Measurements from ENCODE around the gene OR2D3.

Gene OR2D3

DNA sequence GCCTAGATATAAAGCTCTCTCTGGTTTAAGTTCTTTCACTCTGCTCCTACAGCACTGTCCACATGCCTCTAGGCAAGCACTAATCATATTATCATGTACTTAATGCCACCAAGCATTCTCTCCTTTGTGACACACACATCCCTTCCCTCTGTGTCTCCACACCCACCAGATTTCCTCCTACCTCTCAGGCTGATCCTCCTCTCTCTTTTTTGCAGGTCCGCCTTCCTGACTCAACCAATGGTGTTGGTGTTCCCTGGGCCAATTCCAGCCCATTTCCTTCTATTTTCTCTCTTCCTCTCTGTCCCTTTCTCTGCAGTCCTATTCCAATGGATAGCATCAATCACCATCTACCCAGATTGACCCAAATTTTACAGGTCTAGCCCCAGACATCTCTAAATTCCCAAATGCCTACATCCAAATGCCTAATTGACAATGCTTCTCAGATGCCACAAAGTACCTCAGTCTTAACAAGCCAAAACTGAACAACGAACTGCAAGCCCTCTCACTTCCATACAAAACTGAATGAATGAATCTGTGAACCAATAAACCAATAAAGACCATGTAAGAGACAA lies 4.9 kb downstream of the OR2D3 start:
- H3K4me3 Mint-ChIP-seq: peak overlapping the region; percentile 95 to 96 (median 96)
- peaks cover 5% of the 10 kb centered on the region for H3K27me3 Mint-ChIP-seq (ENCODE audit: low read depth)
- H3K27ac Mint-ChIP-seq: peak overlapping the region; percentile 11 to 37 (median 20)
- no peaks in the 10 kb centered on the region for H3K36me3 Mint-ChIP-seq (ENCODE audit: low read depth)
- H3K9me3 Mint-ChIP-seq: no peaks in the 10 kb centered on the region
- TF ChIP-seq, protein P1, sequence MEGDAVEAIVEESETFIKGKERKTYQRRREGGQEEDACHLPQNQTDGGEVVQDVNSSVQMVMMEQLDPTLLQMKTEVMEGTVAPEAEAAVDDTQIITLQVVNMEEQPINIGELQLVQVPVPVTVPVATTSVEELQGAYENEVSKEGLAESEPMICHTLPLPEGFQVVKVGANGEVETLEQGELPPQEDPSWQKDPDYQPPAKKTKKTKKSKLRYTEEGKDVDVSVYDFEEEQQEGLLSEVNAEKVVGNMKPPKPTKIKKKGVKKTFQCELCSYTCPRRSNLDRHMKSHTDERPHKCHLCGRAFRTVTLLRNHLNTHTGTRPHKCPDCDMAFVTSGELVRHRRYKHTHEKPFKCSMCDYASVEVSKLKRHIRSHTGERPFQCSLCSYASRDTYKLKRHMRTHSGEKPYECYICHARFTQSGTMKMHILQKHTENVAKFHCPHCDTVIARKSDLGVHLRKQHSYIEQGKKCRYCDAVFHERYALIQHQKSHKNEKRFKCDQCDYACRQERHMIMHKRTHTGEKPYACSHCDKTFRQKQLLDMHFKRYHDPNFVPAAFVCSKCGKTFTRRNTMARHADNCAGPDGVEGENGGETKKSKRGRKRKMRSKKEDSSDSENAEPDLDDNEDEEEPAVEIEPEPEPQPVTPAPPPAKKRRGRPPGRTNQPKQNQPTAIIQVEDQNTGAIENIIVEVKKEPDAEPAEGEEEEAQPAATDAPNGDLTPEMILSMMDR (IDR thresholded peaks at IDR 0.05; ENCODE audit: unreplicated experiment in 3 of 3): no peak
- H3K4me1 Mint-ChIP-seq: peaks cover 8% of the 10 kb centered on the region

DNA sequence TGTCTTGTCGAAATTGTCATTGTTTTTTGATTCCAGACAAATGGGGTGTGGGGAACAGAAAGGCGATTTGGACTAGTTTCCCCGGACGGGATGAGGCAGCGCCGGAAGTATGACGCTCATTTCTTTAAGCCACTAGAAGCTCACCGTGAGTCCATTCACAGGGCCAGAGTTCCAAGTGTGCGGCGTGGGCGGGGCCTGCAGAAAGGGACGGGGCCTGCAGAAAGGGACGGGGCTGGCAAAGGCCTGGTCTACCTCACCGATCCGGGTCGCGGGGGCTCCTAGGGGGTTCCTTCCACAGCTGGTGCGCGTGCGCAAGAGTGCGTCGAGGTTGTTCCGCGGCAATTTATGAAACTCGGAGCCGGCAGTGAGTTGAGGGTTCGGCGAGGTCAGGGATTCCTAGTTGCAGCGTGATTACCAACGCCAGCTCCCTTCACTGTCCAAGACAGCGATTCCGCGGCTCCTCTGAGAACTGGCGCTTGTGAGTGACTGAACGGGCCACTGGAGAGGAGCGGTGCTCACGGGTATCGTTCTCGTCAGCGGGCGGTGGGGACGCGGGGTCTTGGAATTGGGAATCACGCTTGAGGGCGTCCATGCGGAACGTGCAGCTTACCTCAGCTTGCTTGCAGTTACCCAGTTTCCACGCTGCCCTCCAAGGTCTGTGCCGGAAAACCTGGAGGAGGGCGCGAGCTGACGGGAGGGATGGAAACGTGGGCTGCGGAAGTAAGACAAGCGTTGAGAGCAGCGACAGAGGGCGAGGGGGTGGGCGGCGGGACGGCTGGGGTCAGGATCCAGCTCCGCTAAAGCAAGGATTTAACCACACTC lies 5.6 kb downstream of the OR2D3 start, which contains the start of gene ZNF215:
Gene ZNF215 (plus strand): TSS at position 219 of the 822 bp plus-strand sequence. CDS start 5,847 bp downstream, outside the sequence.
- H3K36me3 Mint-ChIP-seq (ENCODE audit: low read depth): no peaks in the 10 kb centered on the region
- TF ChIP-seq, protein P1 (IDR thresholded peaks at IDR 0.05; ENCODE audit: unreplicated experiment in 3 of 3): no peak
- peak within 1 kb of the TSS; percentile 95 to 96 (median 96) for H3K4me3 Mint-ChIP-seq
- H3K4me1 Mint-ChIP-seq: peaks cover 8% of the 10 kb centered on the region
- no peaks in the 10 kb centered on the region for H3K9me3 Mint-ChIP-seq
- H3K27me3 Mint-ChIP-seq (ENCODE audit: low read depth): peaks cover 5% of the 10 kb centered on the region
- H3K27ac Mint-ChIP-seq: peak within 1 kb of the TSS; percentile 20 to 42 (median 37)

DNA sequence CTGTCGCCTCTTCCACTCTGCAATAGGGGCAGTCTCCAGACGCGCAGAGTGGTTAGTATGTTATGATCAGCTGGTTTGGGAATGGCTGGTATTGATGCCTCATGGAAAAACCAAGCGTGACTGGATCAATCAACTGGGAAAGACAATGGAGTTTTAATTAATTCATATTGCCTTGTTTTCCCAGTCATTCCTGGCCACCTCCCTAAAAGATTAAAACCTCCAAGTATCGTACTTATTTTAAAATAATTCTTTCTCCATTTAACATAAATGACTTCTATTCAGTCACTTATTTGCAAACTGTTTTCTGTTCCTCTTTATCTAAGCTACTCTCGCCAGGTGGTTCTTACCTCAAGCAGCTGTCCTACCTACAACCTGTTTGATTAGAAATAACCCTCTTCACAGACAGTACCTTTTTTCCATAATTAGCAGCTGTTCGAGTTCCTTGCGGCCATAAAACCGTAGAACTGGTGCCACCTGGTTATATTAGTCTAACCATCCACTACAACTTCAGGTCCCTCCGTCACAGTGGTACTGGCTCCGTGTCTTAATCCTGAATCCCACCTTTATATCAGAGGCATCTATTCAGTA lies 6.3 kb downstream of the OR2D3 start:
- Mint-ChIP-seq H3K27ac (peak overlapping the region in 1 of 3 experiments; percentile 42), H3K4me1 (peaks cover 8% of the 10 kb centered on the region), H3K4me3 (peak overlapping the region; percentile 95 to 96 (median 96)), H3K27me3 (ENCODE audit: low read depth) (peaks cover 5% of the 10 kb centered on the region), H3K9me3 (no peaks in the 10 kb centered on the region), H3K36me3 (ENCODE audit: low read depth) (peaks cover under 1% of the 10 kb centered on the region)
- TF ChIP-seq, protein P1 (IDR thresholded peaks at IDR 0.05; ENCODE audit: unreplicated experiment in 3 of 3): no peak

DNA sequence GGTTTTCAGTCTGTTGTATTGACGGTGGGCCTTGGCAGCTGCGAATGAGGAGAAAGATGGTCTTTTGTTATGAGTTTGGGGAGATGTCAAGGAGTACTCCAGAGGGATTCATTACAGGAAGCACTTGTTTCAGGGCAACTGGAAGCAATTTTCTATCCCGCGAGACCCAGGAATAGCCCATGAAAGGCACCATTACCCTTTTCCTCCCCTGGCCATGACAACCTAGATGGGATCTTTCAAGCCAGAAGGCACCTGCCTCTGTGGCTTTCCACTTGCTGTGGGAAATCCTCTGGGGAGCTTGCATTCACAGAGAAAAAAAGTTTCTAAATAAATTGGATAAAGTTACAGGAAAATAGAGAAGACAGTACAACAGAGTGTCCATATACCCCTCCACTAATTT lies 8.1 kb downstream of the OR2D3 start:
- Mint-ChIP-seq H3K36me3 (ENCODE audit: low read depth) (peaks cover 14% of the 10 kb centered on the region), H3K9me3 (no peaks in the 10 kb centered on the region), H3K4me1 (peaks cover 8% of the 10 kb centered on the region), H3K27ac (no peak overlapping the region), H3K27me3 (ENCODE audit: low read depth) (peaks cover 5% of the 10 kb centered on the region), H3K4me3 (peak overlapping the region in 2 of 3 experiments; percentile 4 to 36)
- TF ChIP-seq, protein P1 (IDR thresholded peaks at IDR 0.05; ENCODE audit: unreplicated experiment in 3 of 3): no peak

DNA sequence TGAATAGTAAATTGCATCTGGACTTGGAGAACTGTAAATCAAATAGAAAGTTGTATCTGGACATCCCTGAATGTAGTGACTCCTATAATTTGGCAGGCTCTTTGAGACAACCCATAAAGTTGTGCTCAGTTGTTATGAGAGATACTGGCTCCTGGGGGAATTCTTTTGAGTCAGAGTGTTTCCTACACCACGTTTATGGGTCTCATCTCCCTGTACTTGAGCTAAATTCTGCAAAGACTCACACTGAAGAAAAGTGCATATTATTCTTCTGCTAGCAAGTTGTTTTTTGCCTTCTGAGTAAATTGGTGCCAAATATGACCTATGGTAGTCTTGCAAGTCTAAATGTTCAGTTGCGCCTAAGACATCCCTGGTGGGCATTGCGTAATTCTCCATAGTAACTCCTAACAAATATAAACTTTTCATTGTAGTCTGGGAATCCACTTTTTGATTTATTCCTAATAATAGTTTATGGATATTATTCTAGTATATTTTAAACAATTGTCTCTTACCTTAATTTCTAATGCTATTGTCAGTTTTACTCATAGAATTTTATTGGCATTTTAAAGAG lies 10.4 kb downstream of the OR2D3 start:
- peaks cover 25% of the 10 kb centered on the region for H3K36me3 Mint-ChIP-seq (ENCODE audit: low read depth)
- no peaks in the 10 kb centered on the region for H3K27me3 Mint-ChIP-seq (ENCODE audit: low read depth)
- H3K4me1 Mint-ChIP-seq: peaks cover 8% of the 10 kb centered on the region
- no peak overlapping the region for H3K4me3 Mint-ChIP-seq
- H3K9me3 Mint-ChIP-seq: no peaks in the 10 kb centered on the region
- TF ChIP-seq, protein P1 (IDR thresholded peaks at IDR 0.05; ENCODE audit: unreplicated experiment in 3 of 3): no peak
- no peak overlapping the region for H3K27ac Mint-ChIP-seq
